ENCODE data around the gene DDX42. TPM values are rescaled to one million over a fixed set of nuclear protein-coding genes. Genes with fewer than 3 reads are reported as not detected.

Gene DDX42
- total and polyA plus RNA-seq, 2 of the 13 experiments (the other 11 are each of a cell fraction or from before 2014, with no cell fraction given), result 87.2 to 92.9 TPM

DNA sequence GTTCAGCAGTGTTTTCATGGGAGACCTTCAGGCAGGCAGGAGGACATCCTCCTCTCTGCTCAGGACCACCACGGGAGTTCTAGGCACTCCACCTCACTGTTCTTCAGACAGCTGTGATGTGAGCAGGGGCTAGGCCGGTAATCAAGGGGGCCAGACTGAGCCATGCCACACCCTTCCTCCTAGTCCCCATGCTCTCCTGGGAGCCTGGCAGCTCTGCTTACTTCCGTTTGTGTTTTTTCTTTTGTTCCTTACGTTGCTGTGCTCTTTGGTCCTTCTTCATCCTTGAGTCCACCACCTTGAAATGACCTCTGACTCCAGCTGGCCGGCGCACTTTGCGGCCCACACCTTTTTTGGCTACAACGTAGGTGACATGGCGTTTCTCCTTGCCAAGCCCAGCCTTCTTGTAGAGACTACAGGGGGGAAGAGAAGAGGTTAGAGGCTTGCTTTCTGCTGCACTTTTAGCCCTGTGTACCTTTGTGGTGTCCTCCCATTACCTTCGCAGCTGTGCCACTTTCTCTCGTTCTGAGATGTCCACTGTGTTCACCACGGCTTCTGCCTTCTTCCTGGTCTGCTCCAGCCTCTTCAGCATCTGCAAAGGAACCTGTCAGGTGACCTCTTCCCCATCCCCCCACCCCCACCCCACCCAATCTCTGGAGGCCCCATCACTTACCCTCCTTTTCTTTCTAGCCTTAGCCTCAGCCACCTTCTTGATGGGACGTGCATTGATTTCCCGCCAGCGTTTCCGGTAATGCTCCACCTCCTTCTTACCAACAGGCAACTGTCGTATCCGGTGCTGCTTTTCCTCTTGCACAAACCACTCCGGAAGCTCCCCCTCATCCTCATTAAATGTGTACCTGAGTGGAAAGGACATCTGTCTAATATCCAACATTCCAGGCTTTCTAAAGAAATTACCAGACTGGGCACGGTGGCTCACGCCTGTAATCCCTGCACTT lies 45.9 kb downstream of the DDX42 start (continued):
- TF ChIP-seq, protein P1, sequence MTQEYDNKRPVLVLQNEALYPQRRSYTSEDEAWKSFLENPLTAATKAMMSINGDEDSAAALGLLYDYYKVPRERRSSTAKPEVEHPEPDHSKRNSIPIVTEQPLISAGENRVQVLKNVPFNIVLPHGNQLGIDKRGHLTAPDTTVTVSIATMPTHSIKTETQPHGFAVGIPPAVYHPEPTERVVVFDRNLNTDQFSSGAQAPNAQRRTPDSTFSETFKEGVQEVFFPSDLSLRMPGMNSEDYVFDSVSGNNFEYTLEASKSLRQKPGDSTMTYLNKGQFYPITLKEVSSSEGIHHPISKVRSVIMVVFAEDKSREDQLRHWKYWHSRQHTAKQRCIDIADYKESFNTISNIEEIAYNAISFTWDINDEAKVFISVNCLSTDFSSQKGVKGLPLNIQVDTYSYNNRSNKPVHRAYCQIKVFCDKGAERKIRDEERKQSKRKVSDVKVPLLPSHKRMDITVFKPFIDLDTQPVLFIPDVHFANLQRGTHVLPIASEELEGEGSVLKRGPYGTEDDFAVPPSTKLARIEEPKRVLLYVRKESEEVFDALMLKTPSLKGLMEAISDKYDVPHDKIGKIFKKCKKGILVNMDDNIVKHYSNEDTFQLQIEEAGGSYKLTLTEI (CRISPR knock-in tag; conservative IDR thresholded peaks at IDR 0.05), result no peak
- TF ChIP-seq POLR2G (IDR thresholded peaks at IDR 0.05; ENCODE audit: low read depth, low read length) (peak; percentile 48; the same call in 1 of the 2 replicates), CBX2 (IDR thresholded peaks at IDR 0.05; ENCODE audit: low read depth, low read length) (no peak), CBX2 (CRISPR knock-in tag; IDR thresholded peaks at IDR 0.05; ENCODE audit: low read depth) (no peak), CBX5 (CRISPR knock-in tag; IDR thresholded peaks at IDR 0.05; ENCODE audit: borderline replicate concordance) (no peak), IKZF1 (IDR thresholded peaks at IDR 0.05) (no peak), RBFOX2 (IDR thresholded peaks at IDR 0.05; ENCODE audit: low read depth, low read length) (peak; percentile 7; the same call in 1 of the 2 replicates), ZFP90 (CRISPR knock-in tag; IDR thresholded peaks at IDR 0.05; ENCODE audit: borderline replicate concordance) (no peak), CAMTA2 (CRISPR knock-in tag; IDR thresholded peaks at IDR 0.05; ENCODE audit: borderline replicate concordance) (no peak), ZNF567 (CRISPR knock-in tag; IDR thresholded peaks at IDR 0.05; ENCODE audit: borderline replicate concordance) (no peak), HNRNPLL (IDR thresholded peaks at IDR 0.05; ENCODE audit: low read depth, low read length, poor library complexity, severe bottlenecking) (no peak), ZNF510 (CRISPR knock-in tag; IDR thresholded peaks at IDR 0.05; ENCODE audit: low read depth) (no peak)
- TF ChIP-seq, protein P2, sequence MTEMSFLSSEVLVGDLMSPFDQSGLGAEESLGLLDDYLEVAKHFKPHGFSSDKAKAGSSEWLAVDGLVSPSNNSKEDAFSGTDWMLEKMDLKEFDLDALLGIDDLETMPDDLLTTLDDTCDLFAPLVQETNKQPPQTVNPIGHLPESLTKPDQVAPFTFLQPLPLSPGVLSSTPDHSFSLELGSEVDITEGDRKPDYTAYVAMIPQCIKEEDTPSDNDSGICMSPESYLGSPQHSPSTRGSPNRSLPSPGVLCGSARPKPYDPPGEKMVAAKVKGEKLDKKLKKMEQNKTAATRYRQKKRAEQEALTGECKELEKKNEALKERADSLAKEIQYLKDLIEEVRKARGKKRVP (CRISPR knock-in tag; IDR thresholded peaks at IDR 0.05), result no peak
- TF ChIP-seq, protein P3, sequence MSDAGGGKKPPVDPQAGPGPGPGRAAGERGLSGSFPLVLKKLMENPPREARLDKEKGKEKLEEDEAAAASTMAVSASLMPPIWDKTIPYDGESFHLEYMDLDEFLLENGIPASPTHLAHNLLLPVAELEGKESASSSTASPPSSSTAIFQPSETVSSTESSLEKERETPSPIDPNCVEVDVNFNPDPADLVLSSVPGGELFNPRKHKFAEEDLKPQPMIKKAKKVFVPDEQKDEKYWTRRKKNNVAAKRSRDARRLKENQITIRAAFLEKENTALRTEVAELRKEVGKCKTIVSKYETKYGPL (CRISPR knock-in tag; IDR thresholded peaks at IDR 0.05), result no peak
- TF ChIP-seq, protein P4, sequence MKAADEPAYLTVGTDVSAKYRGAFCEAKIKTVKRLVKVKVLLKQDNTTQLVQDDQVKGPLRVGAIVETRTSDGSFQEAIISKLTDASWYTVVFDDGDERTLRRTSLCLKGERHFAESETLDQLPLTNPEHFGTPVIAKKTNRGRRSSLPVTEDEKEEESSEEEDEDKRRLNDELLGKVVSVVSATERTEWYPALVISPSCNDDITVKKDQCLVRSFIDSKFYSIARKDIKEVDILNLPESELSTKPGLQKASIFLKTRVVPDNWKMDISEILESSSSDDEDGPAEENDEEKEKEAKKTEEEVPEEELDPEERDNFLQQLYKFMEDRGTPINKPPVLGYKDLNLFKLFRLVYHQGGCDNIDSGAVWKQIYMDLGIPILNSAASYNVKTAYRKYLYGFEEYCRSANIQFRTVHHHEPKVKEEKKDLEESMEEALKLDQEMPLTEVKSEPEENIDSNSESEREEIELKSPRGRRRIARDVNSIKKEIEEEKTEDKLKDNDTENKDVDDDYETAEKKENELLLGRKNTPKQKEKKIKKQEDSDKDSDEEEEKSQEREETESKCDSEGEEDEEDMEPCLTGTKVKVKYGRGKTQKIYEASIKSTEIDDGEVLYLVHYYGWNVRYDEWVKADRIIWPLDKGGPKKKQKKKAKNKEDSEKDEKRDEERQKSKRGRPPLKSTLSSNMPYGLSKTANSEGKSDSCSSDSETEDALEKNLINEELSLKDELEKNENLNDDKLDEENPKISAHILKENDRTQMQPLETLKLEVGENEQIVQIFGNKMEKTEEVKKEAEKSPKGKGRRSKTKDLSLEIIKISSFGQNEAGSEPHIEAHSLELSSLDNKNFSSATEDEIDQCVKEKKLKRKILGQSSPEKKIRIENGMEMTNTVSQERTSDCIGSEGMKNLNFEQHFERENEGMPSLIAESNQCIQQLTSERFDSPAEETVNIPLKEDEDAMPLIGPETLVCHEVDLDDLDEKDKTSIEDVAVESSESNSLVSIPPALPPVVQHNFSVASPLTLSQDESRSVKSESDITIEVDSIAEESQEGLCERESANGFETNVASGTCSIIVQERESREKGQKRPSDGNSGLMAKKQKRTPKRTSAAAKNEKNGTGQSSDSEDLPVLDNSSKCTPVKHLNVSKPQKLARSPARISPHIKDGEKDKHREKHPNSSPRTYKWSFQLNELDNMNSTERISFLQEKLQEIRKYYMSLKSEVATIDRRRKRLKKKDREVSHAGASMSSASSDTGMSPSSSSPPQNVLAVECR (CRISPR knock-in tag; IDR thresholded peaks at IDR 0.05; ENCODE audit: borderline replicate concordance), result no peak
- TF ChIP-seq, protein P5, sequence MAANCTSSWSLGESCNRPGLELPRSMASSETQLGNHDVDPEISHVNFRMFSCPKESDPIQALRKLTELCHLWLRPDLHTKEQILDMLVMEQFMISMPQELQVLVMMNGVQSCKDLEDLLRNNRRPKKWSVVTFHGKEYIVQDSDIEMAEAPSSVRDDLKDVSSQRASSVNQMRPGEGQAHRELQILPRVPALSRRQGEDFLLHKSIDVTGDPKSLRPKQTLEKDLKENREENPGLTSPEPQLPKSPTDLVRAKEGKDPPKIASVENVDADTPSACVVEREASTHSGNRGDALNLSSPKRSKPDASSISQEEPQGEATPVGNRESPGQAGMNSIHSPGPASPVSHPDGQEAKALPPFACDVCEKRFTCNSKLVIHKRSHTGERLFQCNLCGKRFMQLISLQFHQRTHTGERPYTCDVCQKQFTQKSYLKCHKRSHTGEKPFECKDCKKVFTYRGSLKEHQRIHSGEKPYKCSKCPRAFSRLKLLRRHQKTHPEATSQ (CRISPR knock-in tag; IDR thresholded peaks at IDR 0.05; ENCODE audit: borderline replicate concordance), result no peak
